ENCODE results near the gene HDAC4.

HDAC4 gene

DNA sequence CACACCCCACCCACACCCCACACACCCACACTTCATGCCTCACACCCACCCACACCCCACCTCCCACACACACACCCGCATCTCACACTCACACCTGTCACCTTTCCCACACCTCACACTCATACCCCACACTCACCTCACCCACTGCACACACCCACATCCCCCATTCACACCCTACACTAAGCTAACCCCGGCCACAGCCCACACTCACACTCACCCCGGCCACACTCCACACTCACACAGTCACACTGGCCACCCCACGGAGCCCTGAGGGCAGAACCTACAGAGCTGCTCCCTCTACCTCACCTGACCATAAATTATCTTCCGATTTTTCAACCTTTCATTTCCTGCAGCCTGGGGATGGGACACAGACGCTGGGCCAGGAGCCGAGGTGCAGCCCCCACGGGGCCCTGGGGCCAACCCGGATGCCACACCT is 241.3 kb downstream of the HDAC4 start:
- no peak for DNase-seq

DNA sequence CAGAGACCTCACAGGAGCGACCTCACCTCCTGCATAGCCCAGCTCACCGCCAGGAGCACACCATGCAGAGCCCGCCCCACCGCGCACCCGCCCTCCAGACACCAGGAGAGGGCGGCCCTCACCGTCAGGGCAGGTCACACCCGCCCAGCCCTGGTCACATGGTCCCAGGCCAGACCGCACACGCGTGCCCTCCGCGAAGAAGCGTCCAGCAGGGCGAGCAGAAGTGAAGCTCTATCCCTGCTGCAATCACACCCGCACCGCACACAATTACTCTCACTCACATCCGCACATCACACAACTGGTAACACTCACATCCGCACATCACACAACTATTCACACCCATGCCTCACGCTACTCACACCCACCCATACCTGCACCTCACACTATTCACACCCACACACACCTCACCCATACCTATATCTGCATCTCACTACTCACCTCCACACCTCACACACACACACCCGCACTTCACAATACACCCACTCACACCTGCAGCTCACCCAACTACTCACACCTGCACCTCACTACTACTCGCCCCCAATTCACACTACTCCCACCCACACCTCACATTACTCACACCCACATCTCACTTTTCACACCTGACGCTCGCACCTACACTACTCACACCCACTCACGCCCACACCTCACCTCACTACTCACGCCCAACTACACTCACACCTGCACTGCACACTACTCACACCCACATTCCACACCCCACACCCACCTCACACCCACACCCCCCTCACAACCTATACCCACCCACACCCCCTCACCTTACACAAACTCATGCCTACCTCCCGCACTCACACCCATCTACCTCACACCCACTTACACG is 242.0 kb downstream of the HDAC4 start:
- no peak for DNase-seq

DNA sequence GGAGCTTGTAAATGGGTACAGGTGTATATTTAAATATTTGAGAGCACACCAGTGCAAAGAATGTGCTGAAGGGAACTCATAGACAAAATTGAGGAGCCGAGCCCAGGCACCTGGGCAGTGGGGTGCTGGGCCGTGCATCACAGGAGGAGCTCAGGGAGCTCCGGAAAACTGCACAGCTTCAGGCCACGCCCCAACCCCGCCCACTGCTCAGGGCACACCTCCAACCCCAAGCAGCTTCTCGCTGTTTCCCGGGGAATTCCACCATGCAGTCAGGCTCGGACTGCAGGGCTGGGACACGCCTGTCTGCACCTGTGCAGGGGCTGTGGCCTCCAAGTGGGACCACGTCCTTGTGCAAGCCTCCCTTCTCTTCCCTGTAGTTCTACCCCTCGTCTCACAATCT is 243.0 kb downstream of the HDAC4 start:
- no peak for DNase-seq

DNA sequence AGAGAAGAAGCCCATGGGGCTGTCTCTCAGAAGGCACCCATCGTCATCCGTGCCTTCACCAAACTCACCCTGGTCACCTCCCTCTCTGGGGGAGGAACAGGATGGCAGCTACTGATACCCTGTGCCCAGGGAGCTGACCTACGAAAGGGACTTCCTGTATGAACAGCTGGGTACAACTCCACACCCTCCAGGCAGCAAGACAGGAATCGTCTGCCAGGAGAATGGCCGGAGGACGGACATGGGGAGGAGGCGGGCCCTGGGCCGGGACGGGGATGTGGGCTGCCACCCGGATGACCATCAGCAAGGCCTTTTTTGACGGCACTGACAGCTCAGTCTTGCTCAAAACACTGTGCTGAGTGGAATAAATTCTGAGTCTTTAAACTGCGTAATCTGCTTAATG is 243.6 kb downstream of the HDAC4 start:
- DNase-seq: no peak

DNA sequence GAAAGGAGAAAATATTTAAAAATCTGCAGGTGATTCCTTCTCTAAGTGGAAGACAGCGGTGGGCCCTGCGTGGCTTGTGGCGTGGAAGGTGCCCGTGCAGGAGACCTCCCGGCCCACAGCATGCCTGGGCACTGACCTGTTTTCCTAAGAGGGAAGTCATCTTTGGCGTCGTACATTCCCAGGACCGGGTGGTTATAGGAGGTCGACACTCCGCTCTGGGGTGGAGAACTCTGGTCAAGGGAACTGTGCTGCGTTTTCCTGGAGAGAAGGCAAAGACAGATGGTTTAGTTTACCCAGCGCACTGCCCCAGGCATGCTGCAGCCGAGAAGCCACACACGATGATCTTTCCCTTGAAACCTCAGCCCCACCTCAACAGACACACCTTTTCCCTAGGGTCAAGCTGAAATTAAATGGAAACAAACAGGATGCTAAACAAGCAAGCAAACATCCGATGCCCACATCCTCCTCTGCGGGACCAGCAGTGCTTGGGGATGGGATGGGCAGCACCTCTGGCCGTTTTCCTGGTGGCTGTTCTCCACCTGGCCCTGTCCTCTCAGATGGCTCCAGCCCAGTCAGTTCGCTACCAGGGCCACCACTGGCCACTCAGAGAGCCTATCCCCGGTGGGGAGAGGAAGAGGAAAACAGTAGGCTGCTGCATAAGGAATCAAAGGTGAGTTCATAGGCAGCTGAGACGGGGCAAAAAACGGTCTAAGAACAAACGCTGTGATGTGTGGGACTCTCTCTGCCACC is 244.1 kb downstream of the HDAC4 start:
- no peak for DNase-seq

DNA sequence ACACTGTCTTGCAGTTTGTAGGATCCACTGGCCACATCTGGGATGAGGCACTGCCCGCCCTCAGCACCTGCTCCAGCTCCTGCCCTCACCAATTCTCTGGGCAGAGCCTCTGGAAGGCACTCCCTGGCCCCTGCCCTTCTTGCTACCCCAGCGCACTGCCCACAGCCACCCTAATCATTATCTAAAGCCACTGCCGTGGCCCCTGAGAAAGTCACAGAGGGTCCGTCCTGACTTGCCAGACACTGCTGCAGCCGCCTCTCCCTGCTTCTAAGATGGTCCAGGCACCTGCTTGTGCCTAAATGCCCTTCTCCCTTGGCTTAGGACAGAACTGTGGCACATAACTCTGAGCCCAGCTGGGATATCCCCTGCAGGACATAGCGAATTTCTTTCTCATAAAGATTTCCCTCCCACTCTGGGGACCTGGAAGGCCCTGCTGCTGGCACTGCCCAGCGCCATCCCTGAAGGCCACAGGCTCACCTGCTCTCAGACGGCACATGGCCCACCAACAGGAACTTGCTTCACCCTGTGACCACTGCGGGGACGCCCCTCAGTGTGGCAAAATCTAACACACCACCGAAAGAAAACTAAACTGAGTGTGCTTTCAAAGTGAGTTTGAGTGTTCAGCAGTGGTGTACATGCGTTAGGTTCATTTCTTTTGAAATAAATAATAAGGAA is 244.9 kb downstream of the HDAC4 start:
- no peak for DNase-seq

DNA sequence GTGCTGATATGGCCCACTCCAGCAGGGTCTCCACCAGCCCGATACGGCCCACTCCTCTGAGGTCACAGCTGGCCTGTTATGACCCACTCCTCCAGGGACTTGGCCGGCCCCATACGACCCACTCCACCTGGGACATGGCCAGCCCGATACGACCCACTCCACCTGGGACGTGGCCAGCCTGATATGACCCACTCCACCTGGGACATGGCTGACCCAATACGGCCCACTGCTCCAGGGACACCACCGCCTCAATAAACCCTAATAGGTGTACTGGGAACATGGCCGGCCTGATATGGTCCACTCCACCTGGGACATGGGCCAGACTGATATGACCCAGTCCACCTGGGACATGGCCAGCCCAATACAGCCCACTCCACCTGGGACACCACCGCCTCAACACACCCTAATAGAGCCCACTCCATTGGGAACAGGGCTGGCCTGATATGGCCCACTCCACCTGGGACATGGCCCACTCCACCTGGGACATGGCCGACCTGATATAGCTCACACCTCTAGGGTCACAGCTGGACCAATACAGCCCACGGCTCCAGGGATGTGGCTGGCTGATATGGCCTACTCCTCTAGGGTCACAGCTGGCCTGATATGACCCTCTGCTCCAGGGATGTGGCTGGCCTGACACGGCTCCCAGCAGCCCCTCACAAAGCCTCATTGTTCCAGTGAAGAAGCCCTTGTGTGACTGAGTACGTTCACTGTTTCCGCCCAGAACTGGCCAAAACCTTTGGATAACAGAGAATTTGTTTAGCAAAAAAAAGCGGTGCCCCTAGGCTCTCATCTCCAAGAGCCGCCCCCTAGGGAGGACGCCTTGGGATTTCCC is 245.6 kb downstream of the HDAC4 start:
- DNase-seq: no peak

DNA sequence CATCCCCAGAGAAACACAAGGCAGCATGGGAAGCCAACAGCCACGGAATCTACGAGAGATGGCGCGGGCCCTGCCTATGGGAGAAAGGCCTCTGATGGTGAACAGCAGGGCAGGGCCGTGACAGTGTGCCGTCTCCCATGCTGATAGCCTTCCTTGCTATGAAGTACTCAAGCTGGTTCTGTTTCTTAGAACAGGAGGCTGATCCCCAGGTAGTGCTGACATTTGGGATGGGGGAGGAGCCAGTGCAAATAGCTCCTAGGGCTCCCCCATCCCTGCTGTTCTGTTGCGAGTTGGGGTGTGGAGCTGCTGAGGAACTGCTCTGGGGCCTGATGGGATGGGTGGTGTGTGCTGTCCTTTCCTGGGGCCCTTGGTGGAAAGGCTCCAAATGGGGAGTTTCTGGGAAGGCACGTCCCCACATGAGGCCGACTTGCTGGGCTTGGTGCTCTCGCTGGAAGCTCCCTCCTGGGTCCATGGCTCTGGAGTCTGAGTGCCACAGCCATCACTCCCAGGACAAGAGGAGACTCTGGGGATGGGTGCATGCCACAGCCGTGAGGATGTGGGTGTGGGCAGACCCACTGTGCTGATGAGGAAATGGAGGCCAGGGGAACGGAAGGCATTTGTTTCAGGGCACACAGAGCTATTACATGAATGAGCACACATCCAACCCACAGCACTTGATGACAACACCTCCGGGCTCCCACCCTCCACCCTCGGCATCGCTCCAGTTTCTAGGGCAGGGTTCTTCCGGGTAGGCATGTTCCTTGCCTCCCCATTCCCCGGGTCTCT is 246.8 kb downstream of the HDAC4 start:
- no peak for DNase-seq

DNA sequence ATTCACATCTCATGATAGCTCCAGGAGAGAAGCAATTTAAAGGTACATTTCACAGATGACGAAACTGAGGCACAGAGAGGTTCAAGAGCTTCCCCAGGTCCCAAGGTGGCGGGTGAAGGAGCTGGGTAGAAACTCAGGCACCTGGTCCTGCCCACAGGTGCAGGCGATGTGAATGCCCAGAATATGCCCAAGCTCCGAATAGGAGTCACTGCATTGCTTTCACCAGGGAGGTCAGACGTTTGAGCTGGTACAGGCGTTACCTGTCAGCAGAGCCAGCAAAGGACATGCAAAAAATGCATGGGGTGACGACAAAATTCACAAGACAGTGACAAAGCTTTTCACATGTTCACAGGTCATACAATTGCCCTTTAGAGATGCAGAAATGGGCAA is 247.9 kb downstream of the HDAC4 start:
- no peak for DNase-seq

DNA sequence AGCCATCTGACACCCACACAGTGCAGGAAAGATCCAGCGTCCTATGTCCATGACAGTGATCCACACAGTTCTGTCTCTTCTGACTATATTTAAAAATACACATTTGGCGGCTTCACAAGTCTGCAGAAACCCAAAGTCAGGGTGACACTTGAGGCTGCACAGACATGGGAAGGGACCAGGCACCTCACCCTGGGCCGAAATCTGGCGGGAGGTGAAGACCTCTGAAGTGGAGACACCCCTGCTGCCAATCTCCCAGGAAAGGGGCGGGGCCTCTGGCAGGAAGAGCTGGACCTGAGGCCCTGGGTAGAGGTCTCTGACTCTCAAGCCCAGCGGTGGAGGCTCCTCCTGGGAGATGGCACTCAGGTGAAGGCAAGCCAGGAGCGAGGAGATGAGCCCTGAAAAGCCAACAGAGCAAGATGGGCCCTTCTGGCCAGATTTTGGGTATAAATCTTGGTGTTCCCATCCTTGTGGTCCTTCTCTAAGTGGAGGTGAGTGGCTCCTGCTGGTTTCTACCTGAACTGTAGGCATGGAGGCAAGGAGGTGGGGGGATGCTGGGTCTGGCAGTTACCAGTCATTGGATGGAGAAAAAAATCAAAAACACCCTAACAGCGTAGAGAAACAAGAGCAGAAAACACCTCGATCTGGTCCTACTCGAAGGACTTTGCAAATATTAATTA is 248.4 kb downstream of the HDAC4 start:
- DNase-seq: no peak

DNA sequence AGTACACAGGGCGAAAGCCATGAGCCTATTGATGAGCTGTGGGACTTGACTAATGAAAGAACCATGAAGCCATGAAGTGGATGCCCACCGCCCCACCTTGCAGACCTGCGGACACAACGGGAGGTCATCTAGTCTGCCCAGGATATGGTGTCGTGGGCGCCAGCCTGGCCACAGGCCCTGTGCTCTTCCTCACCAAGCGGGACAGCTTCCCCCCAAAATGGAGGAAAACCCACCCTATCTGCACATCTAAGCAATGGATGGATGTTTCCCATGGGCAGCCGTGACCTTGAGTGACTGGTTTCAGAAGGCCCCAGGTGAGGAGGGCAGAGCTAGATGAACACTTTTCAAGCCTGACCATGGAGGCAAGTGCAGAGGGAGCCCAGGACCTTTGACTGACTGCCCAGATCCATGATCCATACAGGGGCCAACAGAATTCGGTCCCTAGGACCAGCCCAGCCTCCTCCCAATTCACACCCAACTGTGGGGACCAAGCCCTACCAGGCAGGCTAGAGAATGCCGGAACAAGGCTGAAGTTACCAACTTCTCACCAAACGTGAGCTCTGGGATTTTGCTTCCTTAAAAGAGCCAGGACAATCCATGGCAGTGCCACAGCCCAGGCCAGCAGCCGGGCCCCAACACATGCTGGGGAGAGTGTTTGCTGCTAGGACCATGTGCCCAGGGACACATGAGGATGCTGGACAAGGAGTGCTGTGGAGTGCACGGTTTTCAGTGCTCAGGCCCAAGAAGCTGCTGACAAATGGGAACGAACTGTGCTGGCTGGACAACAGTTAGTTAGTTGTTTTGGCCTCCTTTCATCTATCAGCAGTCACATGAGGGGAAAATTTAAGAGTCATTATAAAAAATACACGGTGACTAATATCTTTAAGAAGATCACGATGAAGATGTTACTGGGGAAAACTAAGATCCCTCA is 249.4 kb downstream of the HDAC4 start:
- DNase-seq: no peak

DNA sequence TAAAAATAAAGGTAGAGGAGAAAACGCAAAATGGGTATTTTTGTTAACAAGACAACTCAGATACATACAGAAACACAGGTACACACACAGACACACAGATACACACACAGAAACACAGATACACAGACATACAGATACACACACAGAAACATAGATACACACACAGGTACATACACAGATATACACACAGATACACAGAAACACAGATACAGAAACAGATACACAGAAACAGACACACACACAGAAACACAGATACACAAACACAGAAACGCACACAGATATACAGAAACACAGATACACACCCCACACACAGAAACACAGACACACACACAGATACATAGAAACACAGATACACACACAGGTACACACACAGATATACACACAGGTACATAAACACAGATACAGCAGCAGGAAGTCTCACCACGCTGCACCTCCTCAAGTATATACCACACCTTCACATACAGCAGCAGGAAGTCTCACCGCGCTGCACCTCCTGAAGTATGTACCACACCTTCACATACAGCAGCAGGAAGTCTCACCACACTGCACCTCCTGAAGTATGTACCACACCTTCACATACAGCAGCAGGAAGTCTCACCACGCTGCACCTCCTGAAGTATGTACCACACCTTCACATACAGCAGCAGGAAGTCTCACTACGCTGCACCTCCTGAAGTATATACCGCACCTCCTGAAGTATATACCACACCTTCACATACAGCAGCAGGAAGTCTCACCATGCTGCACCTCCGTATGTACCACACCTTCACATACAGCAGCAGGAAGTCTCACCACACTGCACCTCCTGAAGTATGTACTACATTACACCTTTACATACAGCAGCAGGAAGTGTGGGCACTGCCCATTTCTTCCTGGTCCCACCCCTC is 250.5 kb downstream of the HDAC4 start:
- no peak for DNase-seq

DNA sequence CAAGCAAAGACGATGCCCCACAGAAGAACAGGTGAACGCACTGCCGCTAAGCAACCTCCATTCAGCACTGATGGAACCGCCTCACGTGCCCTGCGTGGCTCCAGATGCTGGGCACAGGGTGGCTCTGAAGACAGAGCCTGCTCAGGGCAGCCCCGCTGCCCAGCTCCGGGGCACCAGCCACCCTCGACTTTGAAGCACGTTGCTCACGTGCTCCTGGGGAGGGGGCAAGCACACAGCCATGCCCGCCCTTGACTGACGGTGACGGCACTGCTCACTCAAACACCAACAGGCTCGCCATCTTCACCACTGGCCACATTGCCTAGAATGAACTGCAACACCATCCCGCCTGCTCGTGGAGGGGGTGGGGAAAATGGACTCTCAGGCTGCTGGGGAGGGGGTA is 251.3 kb downstream of the HDAC4 start:
- DNase-seq: no peak

DNA sequence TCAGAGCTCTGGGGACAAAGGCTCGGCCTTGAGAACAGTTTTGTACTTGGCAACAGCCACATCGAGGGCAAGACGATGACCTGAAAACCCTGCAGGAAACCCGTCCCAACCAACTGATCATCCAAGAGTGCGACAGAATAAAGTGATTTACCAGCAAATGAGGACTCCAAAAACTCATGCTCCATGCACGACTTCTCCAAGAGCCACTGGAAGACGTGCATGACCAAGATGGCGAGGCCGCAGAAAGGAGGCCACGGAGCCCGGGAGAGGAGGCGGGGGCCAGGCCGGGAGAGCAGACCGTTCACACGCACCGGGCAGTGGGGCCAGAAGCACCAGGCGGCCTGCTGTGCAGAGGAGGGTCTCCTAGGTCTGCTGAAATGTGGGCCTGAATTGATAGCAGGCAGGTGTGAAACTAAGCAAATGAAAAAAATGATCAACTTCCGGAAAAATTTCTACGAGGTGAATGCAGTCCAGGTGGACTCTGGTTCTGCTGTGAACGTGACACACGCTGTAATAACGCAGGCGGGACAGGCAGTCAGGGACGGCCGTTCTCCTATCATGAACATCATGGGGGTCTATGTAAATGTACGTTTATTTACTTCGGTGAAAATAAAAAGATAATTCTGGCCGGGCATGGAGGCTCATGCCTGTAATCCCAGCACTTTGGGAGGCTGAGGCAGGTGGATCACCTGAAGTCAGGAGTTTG is 252.2 kb downstream of the HDAC4 start:
- DNase-seq: no peak

DNA sequence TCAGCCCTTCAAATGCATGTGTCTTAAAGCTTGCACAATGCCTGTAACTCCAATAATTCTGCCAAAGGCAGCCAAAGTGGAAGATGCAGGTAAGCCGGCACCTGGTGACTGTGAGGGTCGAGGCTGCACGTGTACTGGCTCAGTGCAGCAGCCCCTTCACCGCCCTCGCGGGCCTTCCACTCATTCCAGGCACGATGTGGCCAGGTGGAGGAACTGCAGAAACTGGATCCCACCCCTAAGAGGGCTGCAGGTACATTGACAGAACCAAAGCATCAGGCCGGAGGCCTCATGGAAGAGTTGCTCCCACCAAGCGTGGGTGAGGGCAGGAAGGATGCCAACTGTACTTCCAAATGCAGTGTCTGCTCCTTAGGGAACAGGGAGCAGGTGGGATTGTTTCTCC is 253.4 kb downstream of the HDAC4 start:
- no peak for DNase-seq

DNA sequence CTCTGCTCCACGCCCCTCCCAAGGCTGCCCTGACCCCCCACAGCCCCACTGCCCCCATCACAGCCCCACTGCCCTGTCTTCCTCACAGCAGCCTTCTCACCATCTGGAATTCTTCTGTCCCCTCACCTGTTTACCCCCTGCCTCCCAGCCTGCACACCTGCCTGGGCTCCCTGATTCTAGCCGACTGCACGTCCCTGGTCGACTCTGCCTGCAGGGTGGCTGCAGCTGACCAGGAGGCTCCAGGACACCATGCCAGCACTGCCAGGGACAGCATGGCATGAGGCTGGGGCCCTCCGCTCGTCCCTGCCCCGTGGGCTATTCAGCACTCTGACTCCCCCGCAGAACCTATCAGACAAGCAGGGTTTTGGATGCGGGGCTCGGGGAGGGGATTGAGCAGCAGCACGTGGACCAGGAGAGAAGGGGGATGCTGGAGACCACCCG is 254.1 kb downstream of the HDAC4 start:
- no peak for DNase-seq

DNA sequence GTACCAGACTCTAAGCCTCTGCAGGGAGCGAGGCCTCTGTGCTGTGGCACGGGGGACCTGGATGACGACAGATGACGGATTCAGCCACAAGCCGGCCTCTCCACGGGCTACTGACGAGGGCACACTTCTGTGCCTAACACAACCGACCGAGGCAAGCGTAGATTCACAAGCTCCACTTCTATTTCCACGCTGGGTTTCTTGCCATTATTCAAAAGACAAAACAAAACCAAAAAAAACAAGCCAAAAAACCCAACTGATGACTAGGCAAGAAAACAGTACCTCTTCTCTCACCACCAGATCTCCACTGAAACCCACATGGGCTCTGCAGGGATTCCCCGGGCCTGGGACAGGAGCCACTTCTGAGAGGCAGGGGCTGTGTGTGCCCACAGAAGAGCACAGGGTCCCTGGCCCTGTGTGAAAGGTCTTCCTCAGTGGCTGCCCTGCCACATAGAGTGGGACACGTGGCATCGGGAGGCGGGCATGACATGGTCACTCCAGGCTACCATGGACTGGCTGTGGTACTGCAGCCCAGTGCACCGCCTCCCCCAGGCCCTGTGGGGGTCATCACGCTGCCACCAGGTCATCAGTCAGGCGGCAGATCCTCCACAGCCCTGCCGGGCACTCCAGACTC is 254.7 kb downstream of the HDAC4 start:
- DNase-seq: no peak

DNA sequence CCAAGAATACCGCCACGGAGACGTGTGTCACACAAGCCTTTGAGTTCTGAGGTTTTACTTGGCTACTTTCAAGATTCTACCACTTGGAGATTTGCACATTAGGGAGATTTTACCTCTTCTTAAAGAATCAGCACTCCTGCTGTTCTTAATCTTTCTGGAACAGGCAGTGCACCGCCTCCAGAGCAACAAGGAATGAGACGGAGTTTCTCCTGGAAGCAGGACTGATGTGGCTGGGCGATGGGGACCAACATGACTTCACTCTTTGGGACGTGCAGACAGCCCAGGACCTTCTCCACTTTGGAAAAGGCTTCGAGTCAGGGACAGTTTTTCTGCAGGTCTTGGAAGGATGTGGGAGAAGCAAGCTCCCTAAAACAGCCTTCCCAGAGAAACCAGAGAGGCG is 255.2 kb downstream of the HDAC4 start:
- no peak for DNase-seq
